ENCODE results near the gene RNF123. TPM values are rescaled to one million over a fixed set of nuclear protein-coding genes. Genes with fewer than 3 reads are reported as not detected.
"Not testable (repeated sequence)": the region's sequence is repeated elsewhere in the genome, so short reads cannot be mapped to it uniquely, and the experiment has no call there.

Gene RNF123
- total and polyA plus RNA-seq, 2 experiments from 2014 or later: 21.6 to 22.8 TPM

DNA sequence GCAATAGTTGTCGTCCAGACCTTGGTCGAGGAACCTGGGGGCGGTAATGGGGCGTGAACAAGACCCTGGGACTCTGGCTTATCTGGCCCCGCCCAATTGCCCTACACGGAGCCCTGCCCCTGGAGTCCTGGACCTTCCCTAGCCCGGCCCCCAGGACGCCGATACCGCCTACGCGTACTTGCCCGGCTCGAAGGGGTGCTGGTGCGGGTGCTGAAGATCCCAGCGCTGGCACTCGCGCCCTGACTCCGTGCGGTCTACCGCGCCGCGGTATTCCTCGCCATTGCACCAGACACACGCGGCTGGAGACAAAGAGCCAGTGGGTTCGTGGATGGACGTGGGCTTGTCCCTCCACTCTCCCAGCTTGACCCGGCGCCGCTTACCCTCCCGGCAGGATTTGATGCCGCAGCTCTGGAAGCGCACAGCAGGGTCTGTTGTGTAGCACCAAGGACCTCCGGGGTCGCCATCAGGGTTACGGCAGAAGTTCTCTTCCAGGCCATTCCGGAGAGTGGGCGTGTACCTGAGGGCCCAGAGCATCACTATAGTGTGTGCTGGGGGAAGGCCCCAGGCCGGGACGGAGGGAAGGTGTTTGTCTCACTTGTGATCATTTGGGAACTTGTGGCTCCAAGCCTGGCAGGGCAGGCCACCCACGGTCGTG lies 2.5 kb upstream of the RNF123 start:
- Histone ChIP-seq H3K79me2 (ENCODE audit: insufficient read depth) (peaks cover 26% of the 10 kb centered on the region), H3K4me3 (peak overlapping the region; percentile 51), H2AFZ (peak overlapping the region; percentile 39; the same call in 1 of the 2 replicates), H3K4me1 (ENCODE audit: insufficient read depth) (peaks cover 11% of the 10 kb centered on the region; the same call in 1 of the 2 replicates), H3K4me2 (ENCODE audit: unreplicated experiment) (peak overlapping the region; percentile 34)
- H3K9me3 ChIP-seq (ENCODE audit: low read depth); H3K9ac ChIP-seq; in situ Hi-C loops (cut with MboI); H3K27ac ChIP-seq; H3K27me3 ChIP-seq (replicated peaks; ENCODE audit: insufficient read depth); H4K20me1 ChIP-seq (ENCODE audit: insufficient read depth); H3K36me3 ChIP-seq (ENCODE audit: low read depth); H3K9me2 ChIP-seq (ENCODE audit: insufficient read depth); H3F3A ChIP-seq (ENCODE audit: insufficient read depth): not testable (repeated sequence)
- WGBS, 2 experiments (ENCODE audit: low coverage in 1 of 2, low lambda C conversion rate in 2 of 2, missing lambda C conversion rate in 2 of 2): 12 to 17% methylated on average over 36 to 42 of the region's 44 CpGs
- peak; percentile 67 for DNase-seq

GRCh38 chr3:49687424-49687795 lies 1.9 kb upstream of the RNF123 start:
- H3K79me2 ChIP-seq (ENCODE audit: insufficient read depth): peaks cover 31% of the 10 kb centered on the region
- H3K4me3 ChIP-seq; H3K36me3 ChIP-seq (ENCODE audit: low read depth); H3K9ac ChIP-seq; H3F3A ChIP-seq (ENCODE audit: insufficient read depth); in situ Hi-C loops (cut with MboI); H2AFZ ChIP-seq; H3K9me2 ChIP-seq (ENCODE audit: insufficient read depth); H3K4me2 ChIP-seq (ENCODE audit: unreplicated experiment); H4K20me1 ChIP-seq (ENCODE audit: insufficient read depth); H3K9me3 ChIP-seq (ENCODE audit: low read depth); H3K27me3 ChIP-seq (replicated peaks; ENCODE audit: insufficient read depth); DNase-seq; H3K27ac ChIP-seq: not testable (repeated sequence)
- H3K4me1 ChIP-seq (ENCODE audit: insufficient read depth): peaks cover 11% of the 10 kb centered on the region; the same call in 1 of the 2 replicates
- 90% methylated on average over 11 to 12 of the region's 12 CpGs for WGBS, 2 experiments (ENCODE audit: low coverage in 1 of 2, low lambda C conversion rate in 2 of 2, missing lambda C conversion rate in 2 of 2)

- peak overlapping the region; percentile 98 for H3K4me2 ChIP-seq (ENCODE audit: unreplicated experiment)
- H3K4me1 ChIP-seq (ENCODE audit: insufficient read depth): peaks cover 11% of the 10 kb centered on the region; the same call in 1 of the 2 replicates
- H3K9me3 ChIP-seq (ENCODE audit: low read depth); H3F3A ChIP-seq (ENCODE audit: insufficient read depth); DNase-seq; H3K27me3 ChIP-seq (replicated peaks; ENCODE audit: insufficient read depth); in situ Hi-C loops (cut with MboI); H3K36me3 ChIP-seq (ENCODE audit: low read depth); H4K20me1 ChIP-seq (ENCODE audit: insufficient read depth); H3K9me2 ChIP-seq (ENCODE audit: insufficient read depth): not testable (repeated sequence)
- H3K9ac ChIP-seq: peak overlapping the region; percentile 88
- H2AFZ ChIP-seq: peak overlapping the region; percentile 96
- 75 to 79% methylated on average over 7 of the region's 7 CpGs for WGBS, 2 experiments (ENCODE audit: low coverage in 1 of 2, low lambda C conversion rate in 2 of 2, missing lambda C conversion rate in 2 of 2)
- H3K79me2 ChIP-seq (ENCODE audit: insufficient read depth): peaks cover 39% of the 10 kb centered on the region
- H3K4me3 ChIP-seq: peak overlapping the region; percentile 93
- peak overlapping the region; percentile 30 for H3K27ac ChIP-seq
Observed at GRCh38 chr3:49688338-49689045, 865 bp upstream of the RNF123 start.

DNA sequence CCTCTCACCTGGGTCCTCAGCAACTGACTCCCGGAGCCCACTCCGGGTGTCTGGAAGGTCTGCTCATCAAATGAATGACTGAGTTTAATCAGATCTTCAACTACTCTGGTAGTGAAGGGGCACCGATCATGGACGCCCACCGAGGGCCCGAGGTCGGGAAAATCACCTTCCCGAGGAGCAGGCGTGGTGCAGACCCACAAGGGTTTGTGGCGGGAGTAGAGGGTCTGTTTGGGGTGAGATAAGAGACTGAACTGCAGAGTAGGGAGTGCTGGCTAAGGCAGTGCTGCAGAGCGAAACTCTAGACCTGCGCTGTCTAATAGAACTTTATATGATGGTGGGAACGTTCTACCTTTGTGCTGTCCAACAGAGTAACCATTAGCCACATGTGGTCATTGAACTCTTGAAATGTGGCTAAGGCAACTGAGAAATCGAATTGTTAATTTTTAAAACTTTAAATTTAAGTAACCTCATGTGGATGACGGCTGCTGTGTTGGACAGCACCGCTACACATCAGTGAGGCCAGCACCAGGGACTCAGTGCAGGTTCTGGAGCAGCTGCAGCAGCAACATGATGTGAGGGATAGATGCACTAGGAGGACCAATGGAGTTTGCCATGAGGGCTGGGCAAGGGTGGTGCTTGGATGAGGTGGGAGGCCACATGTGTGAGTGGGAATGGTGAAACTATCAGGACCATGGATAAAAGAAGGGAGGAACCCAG lies 709 bp downstream of the RNF123 start:
- H3K27ac ChIP-seq; H4K20me1 ChIP-seq (ENCODE audit: insufficient read depth); H3K27me3 ChIP-seq (replicated peaks; ENCODE audit: insufficient read depth); H3K36me3 ChIP-seq (ENCODE audit: low read depth); H3K9me2 ChIP-seq (ENCODE audit: insufficient read depth); H3K9me3 ChIP-seq (ENCODE audit: low read depth); in situ Hi-C loops (cut with MboI); H3F3A ChIP-seq (ENCODE audit: insufficient read depth): not testable (repeated sequence)
- 8 to 9% methylated on average over 16 of the region's 16 CpGs for WGBS, 2 experiments (ENCODE audit: low coverage in 1 of 2, low lambda C conversion rate in 2 of 2, missing lambda C conversion rate in 2 of 2)
- DNase-seq: peak; percentile 47
- H3K79me2 ChIP-seq (ENCODE audit: insufficient read depth): peaks cover 53% of the 10 kb centered on the region
- peak overlapping the region; percentile 98 for H3K4me2 ChIP-seq (ENCODE audit: unreplicated experiment)
- H2AFZ ChIP-seq: peak overlapping the region; percentile 96
- peaks cover 11% of the 10 kb centered on the region; the same call in 1 of the 2 replicates for H3K4me1 ChIP-seq (ENCODE audit: insufficient read depth)
- peak overlapping the region; percentile 88 for H3K9ac ChIP-seq
- peak overlapping the region; percentile 93 for H3K4me3 ChIP-seq

- 91 to 92% methylated on average over 3 of the region's 3 CpGs for WGBS, 2 experiments (ENCODE audit: low coverage in 1 of 2, low lambda C conversion rate in 2 of 2, missing lambda C conversion rate in 2 of 2)
- in situ Hi-C loops (cut with MboI); H3K27me3 ChIP-seq (replicated peaks; ENCODE audit: insufficient read depth); H3K27ac ChIP-seq; H3K9ac ChIP-seq; H3F3A ChIP-seq (ENCODE audit: insufficient read depth); DNase-seq; H3K9me2 ChIP-seq (ENCODE audit: insufficient read depth); H2AFZ ChIP-seq; H3K9me3 ChIP-seq (ENCODE audit: low read depth); H3K36me3 ChIP-seq (ENCODE audit: low read depth); H3K4me3 ChIP-seq; H4K20me1 ChIP-seq (ENCODE audit: insufficient read depth): not testable (repeated sequence)
- Histone ChIP-seq H3K4me2 (ENCODE audit: unreplicated experiment) (peak overlapping the region; percentile 98), H3K4me1 (ENCODE audit: insufficient read depth) (peaks cover 11% of the 10 kb centered on the region; the same call in 1 of the 2 replicates), H3K79me2 (ENCODE audit: insufficient read depth) (peaks cover 53% of the 10 kb centered on the region)
Observed at GRCh38 chr3:49690856-49691255, 1.5 kb downstream of the RNF123 start.

GRCh38 chr3:49691481-49691880 lies 2.1 kb downstream of the RNF123 start:
- H3K9me2 ChIP-seq (ENCODE audit: insufficient read depth); H3F3A ChIP-seq (ENCODE audit: insufficient read depth); in situ Hi-C loops (cut with MboI); H3K27ac ChIP-seq; H3K27me3 ChIP-seq (replicated peaks; ENCODE audit: insufficient read depth); DNase-seq; H2AFZ ChIP-seq; H4K20me1 ChIP-seq (ENCODE audit: insufficient read depth); H3K36me3 ChIP-seq (ENCODE audit: low read depth); H3K9me3 ChIP-seq (ENCODE audit: low read depth); H3K4me2 ChIP-seq (ENCODE audit: unreplicated experiment); H3K4me3 ChIP-seq; H3K9ac ChIP-seq: not testable (repeated sequence)
- Histone ChIP-seq H3K4me1 (ENCODE audit: insufficient read depth) (peaks cover 11% of the 10 kb centered on the region; the same call in 1 of the 2 replicates), H3K79me2 (ENCODE audit: insufficient read depth) (peaks cover 53% of the 10 kb centered on the region)
- WGBS, 2 experiments (ENCODE audit: low coverage in 1 of 2, low lambda C conversion rate in 2 of 2, missing lambda C conversion rate in 2 of 2): 98 to 100% methylated on average over 3 of the region's 3 CpGs

DNA sequence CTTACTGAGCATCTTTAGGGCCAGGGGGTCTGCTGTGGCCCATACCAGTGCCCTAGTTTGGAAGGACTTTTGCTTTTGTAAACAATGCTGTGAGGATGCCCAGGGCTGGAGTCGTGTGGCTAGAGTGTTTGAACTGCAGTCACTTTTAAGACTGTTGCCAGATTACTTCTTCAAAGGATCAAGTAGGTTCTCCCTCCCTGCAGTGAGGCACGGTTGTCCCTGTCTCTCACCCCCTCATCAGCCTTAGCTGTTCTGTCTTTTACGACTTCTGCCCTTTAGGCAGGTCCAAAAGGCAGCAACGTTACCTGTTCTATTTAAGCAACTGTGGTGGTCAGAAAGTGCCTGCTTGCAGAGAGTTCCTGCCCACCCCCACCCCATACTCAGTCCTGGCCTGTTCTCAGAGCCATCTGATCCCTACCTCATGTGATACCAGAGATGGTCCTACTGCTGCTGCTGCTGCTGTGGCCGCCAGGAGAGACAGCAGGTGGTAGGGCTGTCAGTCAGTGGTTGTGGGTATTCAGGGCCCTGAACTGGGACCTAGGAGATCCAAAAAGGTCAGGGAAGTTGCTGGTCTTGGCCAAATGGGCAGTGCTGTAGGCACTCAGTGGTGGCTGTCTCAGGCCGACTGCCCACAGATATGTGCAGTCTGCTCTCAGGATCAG lies 5.2 kb downstream of the RNF123 start:
- in situ Hi-C loops (cut with MboI); H3K9ac ChIP-seq; H3K4me2 ChIP-seq (ENCODE audit: unreplicated experiment); H3K9me3 ChIP-seq (ENCODE audit: low read depth); H3K27me3 ChIP-seq (replicated peaks; ENCODE audit: insufficient read depth); H3K36me3 ChIP-seq (ENCODE audit: low read depth); H2AFZ ChIP-seq; H3F3A ChIP-seq (ENCODE audit: insufficient read depth); H3K4me3 ChIP-seq; H3K9me2 ChIP-seq (ENCODE audit: insufficient read depth); H4K20me1 ChIP-seq (ENCODE audit: insufficient read depth); H3K4me1 ChIP-seq (ENCODE audit: insufficient read depth); DNase-seq; H3K27ac ChIP-seq: not testable (repeated sequence)
- WGBS, 2 experiments (ENCODE audit: low coverage in 1 of 2, low lambda C conversion rate in 2 of 2, missing lambda C conversion rate in 2 of 2): 44 to 48% methylated on average over 6 of the region's 6 CpGs
- H3K79me2 ChIP-seq (ENCODE audit: insufficient read depth): peaks cover 51% of the 10 kb centered on the region
